ENCODE measurements around the gene GATA3.

Gene GATA3

DNA sequence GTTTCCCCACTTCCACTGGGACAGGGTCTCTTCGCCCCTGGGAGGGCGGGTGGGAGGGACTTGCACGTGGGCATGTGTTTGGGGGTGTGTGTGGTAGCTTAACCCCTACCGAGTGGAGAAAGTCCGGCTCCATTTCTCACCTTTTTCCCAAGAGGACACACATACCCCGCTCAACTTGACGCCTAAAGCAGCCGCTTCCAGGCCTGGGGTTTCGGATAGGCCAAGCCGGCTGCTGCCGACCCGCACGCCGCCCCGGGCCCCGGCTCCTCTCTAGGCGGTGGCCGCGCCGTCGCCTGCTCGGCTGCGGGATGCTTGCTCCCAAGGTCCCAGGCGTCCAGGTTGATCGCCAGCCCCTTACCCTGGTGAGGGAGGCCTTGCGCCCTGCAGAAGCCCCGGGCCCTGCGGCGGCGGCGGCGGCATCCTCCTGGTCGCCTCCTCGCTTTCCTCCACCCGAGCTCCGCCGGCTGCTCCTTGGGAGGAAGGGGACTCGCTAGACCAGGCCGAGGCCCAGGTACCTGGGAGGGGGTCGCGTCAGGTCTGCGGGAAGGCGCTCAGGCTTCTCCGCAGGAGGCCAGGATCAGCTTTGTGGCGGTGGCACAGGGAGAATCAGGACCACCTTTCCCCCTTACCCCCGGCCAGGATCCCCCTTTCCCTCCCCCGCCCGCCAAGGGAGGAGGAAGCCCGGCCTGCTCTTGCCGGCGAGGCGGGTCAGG lies 3.2 kb upstream of the GATA3 start:
- no peak for DNase-seq (ENCODE audit: low read depth)

DNA sequence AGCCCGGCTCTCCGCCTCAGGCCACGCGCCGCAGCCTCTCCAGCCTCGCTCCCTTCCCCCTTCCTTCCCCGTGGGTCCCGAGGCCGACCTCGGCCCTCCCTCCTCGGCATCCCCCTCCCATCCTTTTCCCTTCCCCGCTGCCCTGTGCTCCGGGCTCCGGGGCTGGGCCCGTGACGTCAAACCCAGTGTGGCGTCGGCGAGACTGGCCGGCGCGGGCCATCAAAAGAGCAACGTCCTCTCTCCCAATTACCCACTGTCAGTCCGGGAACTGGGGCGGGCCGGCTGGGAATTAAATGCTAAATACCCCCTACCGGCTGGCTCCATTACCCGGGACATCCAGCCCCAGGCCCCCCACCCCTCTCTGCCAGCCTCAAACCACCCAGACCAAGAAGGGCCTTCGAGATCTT lies 2.6 kb upstream of the GATA3 start:
- DNase-seq (ENCODE audit: low read depth), result no peak

DNA sequence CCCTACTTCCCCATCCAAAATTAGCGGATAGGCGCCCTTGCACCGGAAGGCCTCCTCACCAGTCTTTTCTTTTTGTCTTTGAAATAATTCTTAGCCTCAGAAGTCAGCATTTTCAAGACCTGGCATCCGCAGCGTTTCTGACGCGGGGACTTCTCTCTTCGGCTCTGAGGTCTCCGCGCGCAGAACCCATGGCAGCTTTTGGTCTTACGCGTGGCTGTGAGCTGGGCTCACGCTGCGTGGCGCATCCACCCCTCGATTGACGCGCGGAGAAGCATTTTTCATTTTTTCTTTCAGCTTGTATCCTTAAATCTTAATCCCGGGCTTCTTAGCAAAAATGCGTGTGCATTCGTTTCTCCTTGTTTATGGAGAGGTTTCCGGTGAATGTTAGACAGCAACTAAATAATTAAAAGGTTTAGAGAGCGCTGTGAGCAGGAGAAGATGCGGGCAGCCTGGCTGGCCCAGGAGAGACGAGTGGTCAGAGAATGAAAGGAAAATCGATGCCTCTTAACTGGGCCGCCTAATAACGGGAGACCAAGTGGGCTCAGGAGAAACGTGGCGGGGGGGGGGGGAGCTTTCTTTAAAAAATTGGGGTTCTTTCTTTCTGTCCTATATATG lies 2.0 kb upstream of the GATA3 start:
- DNase-seq (ENCODE audit: low read depth), result no peak

DNA sequence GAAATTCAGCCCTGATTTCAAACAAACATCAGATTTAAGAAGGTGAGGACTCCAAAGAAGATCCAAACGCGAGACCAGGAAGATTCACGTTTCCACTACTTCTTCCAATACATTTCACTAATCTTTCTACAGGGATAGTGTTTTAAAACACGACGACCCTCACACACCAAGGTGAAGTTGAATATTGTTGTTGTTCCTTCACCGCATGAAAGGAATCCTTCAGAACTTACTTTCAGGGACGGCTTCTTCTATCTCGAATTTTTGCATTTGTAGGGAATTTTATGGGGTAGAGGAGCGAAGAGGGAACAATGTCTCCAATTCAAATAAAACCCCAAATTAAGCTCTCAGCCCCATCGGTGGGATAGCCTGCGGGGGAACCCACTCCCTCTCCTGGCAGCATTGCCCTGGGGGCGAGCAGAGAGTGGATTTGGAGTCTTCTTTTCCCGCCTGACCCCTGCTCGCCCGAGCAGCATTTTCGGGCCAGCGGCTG lies 1.5 kb upstream of the GATA3 start:
- DNase-seq (ENCODE audit: low read depth), result no peak

DNA sequence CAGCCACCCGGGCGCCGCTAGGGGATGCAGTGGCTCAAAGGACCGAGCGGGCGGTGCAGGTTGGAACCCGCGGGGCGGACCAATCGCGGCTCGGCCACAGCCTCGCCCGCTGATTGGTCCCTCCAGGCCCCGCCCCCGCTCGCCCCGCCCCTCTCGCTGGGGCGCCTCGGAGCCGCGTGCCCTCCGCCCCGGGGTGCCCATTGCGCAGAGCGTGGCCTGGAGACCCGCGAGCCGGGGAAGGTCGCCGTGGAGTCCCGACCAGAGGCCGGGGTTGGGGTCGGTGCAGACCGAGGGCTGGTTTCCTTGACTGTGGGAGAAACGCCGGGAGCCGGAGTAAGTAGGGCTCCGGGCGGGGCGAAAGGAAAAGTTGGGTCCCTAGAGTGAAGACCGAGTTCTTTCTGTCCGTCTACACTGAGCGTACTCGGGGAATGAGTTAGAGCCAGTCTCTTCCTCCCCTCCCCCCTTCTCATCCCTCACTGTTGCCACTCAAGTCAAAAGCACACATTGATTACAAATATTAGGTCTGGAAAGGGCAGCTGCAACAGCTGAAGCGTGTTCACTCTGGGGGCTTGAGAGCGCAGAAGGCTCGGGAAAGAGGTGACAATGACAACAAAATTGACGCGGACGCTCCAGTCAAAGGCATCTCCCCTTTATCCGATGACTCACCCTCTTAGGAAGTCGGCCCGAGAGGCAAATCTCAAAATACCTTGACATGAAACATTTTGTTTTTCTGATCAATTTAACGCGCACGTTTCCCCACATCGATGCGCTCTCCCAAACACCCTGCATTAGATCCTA lies 843 bp upstream of the GATA3 start:
- peak; percentile 92 for DNase-seq (ENCODE audit: low read depth)

DNA sequence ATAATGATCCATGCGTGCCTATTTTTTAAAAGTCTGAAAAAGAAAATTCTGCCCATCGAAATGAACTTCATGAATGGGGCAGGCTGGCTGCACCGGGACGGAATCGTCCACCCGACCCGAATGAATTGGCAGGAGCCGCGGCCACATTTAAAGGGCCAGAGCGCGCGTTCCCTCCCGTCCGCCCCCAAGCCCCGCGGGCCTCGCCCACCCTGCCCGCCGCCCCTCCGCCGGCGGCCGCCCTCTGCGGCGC lies 319 bp upstream of the GATA3 start:
- no peak for DNase-seq (ENCODE audit: low read depth)

DNA sequence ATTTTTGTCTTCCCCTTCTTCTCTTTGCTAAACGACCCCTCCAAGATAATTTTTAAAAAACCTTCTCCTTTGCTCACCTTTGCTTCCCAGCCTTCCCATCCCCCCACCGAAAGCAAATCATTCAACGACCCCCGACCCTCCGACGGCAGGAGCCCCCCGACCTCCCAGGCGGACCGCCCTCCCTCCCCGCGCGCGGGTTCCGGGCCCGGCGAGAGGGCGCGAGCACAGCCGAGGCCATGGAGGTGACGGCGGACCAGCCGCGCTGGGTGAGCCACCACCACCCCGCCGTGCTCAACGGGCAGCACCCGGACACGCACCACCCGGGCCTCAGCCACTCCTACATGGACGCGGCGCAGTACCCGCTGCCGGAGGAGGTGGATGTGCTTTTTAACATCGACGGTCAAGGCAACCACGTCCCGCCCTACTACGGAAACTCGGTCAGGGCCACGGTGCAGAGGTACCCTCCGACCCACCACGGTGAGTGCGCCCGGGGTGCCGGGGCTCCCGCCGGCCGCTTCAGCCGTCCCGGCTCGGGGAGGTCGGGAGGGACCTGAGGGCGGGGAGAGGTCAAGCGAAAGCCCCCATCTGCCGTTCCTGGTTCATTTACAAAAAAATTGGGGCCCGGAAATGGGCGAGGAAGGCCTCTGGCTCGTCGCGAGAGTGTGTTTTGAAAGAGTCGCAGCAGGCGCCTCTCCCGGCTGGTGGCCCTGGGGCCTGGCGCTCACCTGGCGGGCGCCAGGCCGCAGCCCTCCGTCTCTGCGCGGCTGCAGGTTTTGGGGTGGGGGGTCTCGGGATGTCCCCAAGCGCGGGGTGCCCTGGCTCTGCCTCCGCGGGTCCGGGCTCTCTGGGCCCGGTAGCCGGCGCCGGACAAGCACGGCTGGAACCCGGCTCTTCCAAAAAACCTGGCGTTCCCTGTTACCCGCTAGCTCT lies 1.2 kb downstream of the GATA3 start:
- DNase-seq (ENCODE audit: low read depth), result no peak

DNA sequence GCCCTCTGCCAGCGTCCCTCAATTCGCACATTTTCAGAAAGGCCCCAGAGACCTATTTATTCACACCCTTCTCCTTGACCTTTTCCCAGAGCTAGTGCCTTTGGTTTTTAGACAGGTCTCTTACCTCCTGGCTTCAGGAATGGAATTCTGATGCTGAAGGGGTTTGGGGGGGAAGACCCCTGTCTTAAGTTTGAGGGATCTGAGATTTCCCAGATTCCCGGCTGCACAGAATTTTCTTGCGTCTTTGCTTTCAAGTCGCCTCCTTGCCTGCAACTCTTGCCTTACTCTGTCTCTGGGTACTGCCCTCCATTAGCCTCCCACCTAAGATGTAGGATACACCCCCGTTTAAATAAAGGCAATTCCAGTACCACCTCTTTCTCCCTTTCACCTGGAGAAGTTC lies 1.9 kb downstream of the GATA3 start:
- no peak for DNase-seq (ENCODE audit: low read depth)

DNA sequence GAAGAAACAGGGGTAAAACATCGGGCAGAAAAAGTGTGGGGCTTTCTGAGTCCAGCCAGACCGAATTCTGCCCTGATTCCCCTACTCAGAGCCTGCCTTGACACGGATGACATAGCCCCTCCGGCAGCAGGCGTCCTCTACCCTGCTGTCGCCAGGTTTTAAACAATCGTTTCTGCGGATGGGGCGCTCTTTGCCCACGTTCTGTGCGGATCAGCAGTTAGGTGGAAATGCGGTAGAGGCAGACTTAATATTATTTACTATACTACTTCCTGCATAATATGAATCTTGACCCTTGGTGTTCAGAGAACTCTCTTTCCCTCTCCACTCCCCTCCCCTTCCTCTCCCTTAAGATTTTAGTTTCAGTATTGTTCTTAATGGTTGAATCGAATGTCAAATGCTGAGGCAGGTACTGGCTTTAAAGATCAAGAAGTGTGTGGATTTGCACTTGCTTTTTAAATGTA lies 2.4 kb downstream of the GATA3 start:
- no peak for DNase-seq (ENCODE audit: low read depth)

DNA sequence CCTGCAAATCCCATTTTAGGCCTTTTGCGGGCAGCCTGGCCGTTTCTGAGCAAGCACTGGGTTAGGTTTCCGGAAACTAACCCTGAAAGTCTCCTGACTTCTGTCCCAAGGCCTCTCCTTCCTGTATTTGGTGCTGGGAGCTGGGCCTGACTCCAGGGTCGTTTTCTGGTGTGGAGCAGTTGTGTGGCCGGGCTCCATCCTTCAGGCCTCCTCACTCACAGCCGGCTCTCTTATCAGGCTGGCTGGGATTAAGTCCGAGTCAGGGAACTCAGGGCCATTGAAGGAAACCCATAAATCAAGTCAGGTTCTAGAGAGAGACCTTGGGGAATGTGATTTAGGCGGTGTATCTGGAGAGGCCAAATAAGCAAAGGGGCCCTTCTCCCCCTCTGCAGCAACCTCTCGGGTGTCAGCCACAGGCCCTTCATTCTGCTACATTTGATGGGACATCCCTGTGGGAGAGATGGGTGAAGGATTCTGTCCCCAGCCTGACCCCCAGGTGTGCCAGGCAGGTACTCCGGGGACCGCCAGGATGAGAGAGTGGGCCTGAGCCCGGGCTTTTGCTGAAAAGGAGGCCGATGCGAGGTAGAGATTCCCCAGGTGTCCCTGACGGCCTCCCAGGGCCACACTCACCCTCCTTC lies 3.3 kb downstream of the GATA3 start:
- DNase-seq (ENCODE audit: low read depth), result no peak

DNA sequence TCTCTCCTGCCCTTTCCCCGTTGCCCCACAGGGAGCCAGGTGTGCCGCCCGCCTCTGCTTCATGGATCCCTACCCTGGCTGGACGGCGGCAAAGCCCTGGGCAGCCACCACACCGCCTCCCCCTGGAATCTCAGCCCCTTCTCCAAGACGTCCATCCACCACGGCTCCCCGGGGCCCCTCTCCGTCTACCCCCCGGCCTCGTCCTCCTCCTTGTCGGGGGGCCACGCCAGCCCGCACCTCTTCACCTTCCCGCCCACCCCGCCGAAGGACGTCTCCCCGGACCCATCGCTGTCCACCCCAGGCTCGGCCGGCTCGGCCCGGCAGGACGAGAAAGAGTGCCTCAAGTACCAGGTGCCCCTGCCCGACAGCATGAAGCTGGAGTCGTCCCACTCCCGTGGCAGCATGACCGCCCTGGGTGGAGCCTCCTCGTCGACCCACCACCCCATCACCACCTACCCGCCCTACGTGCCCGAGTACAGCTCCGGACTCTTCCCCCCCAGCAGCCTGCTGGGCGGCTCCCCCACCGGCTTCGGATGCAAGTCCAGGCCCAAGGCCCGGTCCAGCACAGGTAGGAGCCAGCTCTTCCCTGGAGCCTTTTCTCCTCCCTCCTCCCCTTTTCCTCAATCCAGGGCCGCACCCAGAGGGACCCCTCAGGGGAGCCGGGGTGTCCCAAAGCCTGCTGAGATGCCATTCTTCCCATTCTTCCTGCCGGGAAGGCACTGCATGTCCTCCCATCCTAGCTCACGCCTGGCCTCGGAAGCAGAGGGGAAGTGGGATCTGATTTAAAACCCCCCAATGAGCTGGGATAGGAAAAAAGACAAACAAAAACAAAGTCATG lies 4.0 kb downstream of the GATA3 start:
- DNase-seq (ENCODE audit: low read depth), result no peak

DNA sequence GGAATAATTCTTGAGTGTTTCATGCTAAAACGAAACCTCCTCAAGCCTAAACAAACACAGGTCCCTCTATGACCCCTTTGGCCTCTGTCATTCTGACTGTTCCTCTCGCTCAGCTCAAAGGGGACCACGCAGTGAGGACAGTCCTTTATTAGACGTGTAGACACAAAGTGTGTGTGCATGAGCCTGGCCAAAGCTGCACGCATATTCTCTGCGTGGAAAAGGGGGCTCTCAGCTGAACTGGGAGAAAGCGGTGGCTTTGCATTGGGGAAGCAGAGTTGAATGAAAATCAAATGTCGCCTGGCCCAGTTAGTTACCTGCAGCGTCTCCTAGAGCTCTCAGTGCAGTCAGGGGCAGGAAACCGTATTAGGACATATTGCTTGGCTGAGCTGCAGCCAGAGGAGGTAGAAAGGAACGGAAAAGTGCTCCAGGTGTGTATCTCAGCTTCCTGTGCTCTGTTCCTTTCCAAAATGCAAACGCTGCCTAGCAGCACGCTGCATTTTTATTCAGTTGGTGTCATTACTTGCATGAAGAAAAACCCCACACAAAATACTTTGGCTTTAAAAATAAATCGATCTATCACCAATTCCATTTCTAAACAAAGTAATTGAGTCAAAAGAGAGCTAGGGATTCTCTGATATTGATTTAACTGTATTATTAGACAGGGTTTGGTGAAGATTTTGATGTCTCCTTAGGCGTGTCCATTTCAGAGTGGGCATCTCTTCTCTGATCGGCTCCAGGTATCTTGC lies 4.9 kb downstream of the GATA3 start:
- DNase-seq (ENCODE audit: low read depth), result no peak

DNA sequence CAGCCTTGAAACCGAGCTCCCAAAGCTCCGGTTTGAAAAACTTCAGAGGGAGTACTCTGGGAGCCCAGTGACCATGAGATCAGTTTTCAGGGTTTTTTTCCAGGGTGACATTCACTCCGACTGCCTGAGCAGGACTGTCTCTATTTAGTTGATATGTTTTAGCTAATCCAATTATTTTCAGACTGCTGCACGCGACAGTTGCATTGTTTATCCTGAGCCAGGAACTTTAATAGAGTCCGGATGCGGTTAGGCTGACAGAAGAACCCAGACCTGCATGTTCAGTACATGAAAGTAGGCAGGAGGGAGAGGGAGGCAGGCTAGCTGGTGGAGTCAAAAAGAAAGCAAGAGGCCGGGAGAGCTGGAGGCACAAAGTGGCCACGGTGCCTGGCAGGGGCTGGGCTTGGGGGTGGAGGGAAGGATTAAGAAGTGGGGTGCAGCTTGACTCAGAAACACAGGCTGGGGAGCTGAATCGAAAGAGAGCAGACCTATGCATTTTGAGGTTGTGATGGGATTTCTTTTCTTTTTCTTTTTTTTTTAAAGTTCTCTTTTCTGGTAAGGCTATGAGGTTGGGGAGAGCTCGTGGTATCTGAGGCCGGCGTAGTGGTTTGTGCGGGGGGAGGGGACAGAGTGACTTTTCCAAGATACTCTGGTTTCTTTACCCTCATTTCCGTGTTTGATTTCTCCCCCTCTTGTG lies 5.7 kb downstream of the GATA3 start:
- no peak for DNase-seq (ENCODE audit: low read depth)

DNA sequence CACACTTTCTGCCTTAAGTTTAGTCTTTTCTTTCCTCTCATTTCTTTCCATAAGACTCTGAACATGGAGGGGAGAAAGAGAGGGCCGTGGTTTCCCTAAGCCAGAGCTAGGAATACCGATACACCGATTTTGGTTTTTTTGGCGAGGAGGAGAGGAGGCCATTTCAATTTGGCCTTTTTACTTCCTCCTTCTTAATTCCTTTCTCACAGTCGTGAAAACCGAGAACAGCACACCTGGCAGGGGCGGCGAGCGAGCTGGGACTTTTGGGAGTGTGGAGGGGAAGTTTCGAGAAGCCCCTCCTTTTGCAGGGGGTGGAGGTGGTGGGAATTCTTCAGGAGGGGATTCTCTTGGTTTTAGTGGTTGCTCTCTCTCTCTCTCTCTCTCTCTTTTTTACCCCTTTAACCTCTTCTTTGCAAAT lies 6.2 kb downstream of the GATA3 start:
- no peak for DNase-seq (ENCODE audit: low read depth)

DNA sequence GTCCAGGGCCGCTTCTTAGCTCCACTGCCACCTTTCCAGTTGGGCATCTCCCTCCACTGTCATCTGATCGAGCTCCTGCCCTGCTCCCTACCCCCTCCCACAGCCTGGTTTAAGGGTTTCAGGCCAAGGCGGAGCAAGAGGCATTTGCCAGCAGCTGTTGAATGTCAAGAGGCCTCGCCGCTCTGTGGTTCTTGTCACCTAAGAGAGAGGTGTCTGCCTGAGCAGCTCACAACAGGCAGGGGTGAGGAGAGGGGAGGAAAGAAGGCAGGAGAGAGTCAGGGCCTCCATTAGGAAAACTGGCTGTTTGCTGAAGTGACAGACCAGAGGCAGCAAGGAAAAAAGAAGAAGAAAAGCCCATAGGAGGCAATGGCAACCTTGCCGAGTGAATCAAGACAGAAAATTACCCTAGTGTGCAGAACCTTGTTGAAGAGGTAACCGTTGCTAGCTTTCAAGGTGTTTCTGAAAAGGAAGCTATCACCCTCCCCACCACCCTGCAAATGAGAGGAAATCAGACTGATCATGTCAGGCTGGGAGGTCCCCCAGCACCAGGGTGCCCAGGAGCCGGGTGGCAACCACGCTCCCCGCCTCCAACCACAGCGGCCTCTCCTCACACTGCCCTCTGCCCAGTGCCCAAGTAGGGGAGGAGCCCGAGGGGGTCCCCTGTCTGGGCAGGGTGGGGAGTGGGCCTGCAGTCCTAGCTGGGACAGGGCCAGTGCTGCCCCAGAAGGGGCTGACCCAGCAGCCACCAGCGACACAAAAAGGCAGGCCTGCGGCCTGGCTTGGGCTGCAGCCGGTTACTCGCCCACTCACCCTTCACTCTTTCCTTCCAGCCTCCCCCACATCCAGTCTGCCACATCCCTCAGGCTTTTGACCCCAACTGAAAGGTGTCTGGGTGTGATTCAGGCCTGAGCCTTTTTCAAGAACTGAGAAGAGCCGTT lies 7.1 kb downstream of the GATA3 start:
- DNase-seq (ENCODE audit: low read depth), result no peak

DNA sequence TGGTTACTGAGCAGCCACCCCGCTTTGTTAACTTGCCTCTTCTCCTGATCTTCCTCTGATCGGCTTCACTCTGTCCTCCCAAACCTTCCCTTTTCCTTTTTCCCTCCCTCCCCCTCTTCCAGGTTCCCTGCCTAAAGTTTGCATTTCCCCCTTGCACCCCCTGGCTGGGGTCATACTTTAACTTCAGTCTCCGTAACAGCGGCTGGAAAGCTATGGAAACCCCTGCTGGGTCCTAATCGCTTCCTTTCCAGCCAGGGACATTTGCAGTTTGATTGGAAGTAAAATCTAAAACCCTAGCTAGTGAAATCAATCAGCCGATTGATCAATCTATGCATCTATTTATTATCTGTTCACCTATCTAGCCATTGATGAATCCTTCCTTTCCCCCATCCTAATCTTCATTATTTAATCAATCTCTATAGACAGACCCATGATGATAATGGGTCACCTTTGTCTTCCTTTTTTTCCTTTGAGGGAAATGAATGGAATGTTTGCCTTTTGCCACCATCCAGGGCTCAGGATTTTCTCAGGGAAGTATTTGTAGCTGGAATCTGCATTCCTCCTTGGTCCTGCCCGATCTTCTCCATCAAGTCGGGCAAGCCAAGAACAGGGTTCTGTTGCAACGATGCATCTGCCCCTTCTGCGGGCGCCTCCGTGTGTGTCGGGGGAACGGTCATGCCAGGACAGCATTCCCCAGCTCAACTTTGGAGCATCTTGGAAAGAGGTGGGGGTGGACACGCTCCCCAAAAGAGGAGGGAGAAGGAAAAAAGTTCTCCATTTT lies 8.8 kb downstream of the GATA3 start:
- no peak for DNase-seq (ENCODE audit: low read depth)

DNA sequence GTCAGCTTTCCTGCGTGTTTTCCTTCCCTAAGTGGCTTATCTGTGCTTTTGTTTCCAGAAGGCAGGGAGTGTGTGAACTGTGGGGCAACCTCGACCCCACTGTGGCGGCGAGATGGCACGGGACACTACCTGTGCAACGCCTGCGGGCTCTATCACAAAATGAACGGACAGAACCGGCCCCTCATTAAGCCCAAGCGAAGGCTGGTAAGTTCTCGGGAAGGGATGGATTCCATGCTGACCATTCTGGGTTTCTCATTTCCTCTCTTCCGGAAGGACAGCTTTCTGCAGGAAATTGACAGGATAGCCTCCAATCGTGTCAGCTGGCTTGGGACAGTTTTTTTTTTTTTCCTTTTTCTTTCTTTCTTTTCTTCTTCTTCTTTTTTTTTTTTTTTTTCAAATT lies 9.4 kb downstream of the GATA3 start:
- no peak for DNase-seq (ENCODE audit: low read depth)
